HG03571 (cell line): ENCODE measurements around the gene MCM8.
A peak's percentile ranks its signal among the peaks of the same experiment; 100 is the strongest.

ENCODE experiments used
- ATAC-seq: cut with Tn5 transposase; IDR thresholded peaks from one replicate; pipeline ENCODE4 v1.9.1; 2021; ENCODE audit not compliant: unreplicated experiment

The MCM8 gene

GRCh38 chr20:5945963-5946362 is 4.5 kb upstream of the MCM8 start:
- ATAC-seq = no peak

GRCh38 chr20:5947276-5947675 is 3.2 kb upstream of the MCM8 start:
- ATAC-seq = no peak

GRCh38 chr20:5949943-5950270 is 545 bp upstream of the MCM8 start:
- ATAC-seq = peak; percentile 3

DNA sequence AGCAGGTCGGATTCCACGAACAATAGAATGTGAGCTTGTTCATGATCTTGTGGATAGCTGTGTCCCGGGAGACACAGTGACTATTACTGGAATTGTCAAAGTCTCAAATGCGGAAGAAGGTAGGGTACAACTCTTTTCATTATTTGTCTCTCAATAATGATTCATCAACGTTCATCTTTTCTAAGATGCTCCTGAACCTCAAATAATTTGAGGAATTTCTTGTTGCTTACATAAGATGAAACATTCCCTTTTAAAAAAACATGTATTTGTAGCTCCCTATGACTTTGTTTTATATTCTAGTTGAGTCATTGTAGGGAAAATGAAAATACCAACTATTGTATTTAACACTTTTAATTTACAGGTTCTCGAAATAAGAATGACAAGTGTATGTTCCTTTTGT is 17.0 kb downstream of the MCM8 start:
- ATAC-seq = no peak

DNA sequence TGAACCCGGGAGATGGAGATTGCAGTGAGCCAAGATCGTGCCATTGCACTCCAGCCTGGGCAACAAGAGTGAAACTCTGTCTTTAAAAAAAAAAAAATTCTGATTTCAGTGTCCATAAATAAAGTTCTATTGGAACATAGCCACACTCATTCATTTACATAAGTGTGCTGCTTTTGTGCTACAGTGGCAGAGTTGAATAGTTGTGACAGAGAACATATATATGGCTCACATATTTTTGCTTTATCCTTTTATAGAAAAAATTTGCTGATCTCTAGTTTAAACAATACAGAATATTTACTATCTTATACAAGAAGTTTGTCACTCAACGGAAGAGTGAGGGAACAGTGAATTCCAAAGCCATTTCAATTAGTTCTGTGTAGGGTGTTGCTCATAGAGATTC is 18.0 kb downstream of the MCM8 start:
- no peak for ATAC-seq

- ATAC-seq = no peak
These were observed 19.0 kb downstream of the MCM8 start for GRCh38 chr20:5969348-5969935.

DNA sequence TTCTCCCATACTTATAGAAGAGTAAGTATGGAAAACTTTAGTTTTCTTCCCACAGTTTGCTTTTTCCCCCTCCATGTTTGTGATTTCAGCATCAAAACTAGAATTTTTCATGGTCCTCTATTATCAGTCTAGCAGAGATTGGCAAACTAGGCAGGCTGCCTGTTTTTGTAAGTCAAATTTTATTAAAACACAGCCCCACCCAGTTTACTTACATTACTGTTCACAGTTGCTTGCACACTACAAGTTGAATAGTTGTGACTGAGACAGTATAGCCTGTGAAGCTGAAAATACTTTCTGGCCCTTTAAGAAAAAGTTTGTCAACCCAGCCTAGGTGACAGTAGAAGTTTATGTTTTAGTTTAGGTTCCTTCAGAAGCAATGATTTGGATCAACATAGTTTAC is 19.5 kb downstream of the MCM8 start:
- ATAC-seq = no peak

DNA sequence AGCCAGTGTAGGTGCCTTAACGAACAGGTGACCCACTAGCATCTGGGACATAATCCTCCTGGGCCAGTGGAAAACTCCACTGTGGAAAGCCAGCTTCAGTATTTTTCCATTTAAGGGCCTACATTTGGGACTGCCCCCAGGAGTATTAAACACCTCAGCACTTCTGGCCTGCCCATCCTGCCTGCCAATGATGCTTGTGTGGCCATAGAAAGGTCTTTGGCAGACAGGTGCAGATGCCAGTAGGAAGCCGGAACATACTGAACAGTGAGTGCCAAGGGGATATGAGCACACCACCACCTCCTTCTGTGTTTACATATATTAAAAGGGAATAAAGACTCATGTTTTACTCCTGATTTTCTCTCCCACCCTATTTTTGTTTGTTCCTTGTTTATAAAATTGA is 19.9 kb downstream of the MCM8 start:
- no peak for ATAC-seq

- ATAC-seq = no peak
These were observed 20.8 kb downstream of the MCM8 start for GRCh38 chr20:5971203-5971602.

GRCh38 chr20:5973172-5973571 is 22.7 kb downstream of the MCM8 start:
- ATAC-seq = no peak

DNA sequence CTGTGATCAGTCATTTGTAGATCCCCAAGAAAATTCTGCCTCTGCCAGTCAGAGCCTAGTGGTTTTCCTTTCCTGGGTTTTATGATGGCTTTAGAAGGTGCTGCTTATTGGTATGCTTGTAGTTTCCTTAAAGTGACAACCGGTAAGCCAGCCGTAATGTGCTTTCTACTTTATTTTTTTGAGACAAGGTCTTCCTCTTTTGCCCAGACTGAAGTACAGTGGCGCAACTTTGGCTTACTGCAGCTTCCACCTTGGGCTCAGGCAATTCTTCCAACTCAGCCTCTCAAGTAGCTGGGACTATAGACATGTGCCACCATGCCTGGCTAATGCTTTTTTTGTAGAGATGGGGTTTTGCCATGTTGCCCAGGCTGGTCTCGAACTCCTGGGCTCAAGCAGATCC is 23.5 kb downstream of the MCM8 start:
- no peak for ATAC-seq

DNA sequence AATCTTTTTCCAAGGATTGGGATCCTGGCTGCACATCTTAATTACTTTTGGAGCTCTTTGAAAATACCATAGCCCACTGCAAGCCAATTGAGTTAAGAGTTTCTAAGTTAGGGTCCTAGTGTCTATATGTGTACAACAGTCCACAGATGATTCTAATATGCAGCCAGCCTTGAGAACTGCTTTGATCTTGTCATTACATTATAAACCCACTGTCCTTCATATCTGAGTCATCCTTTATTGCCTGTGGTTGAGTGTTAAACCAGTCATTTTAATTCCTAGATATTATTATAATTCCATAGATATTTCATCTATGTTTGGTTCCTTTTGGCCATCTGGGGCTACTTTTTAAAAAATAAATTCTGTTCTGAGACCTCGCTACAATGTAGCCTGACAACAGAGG is 24.1 kb downstream of the MCM8 start:
- no peak for ATAC-seq

DNA sequence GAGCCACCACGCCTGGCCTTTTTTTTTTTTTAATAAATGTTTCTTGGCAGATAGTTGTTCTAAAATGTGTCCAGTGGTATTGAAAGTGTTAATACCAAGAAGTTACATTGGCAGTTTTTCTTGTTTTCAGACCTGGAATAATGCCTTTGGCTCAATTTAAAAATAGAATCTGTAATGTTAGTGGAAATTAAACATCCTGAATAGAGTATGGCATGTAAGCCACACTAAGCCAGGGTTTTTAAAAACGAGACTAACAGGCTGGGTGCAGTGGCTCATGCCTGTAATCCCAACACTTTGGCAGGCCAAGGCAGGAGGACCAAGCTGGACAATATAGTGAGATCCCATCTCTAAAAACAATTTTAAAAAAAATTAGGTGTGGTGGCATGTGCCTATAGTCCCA is 25.3 kb downstream of the MCM8 start:
- ATAC-seq = no peak

GRCh38 chr20:5977223-5977622 is 26.8 kb downstream of the MCM8 start:
- ATAC-seq = no peak

DNA sequence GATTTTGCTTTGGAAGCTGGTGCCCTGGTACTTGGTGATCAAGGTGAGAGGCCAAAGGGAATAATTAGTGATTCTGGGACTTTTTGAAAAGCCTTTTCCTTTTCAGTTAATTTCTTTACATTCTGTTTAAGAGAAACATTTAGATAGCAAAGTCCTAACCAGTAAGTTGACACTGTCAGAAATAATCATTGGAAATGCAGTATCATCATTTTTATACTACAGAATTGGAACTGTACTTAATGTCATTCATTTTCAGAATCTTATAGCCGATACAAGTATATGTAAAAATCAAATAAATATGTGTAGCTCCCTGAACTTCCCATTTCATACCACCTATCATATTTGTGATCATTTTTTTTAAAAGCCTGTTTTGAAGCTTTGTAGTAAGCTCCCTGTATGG is 27.5 kb downstream of the MCM8 start:
- ATAC-seq = no peak

DNA sequence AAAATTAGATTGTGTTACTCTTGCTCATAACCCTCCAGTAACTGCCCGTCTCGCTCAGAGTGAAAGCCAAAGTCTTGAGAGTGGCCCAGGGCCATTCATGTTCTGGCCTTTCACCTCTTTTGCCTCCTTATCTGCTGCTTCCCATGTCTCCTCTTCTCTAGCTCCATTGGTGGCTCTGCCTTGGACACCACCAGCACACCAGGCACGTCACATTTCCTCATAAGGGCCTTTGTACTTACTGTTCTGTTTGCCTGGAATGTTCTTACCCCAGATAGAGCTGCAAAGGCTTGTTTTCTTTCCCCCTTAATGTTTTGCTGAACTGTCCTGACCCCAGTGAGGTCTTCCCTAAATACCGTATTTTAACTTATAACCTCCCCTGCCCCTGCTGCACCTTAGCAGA is 29.3 kb downstream of the MCM8 start:
- no peak for ATAC-seq

GRCh38 chr20:5980720-5981538 is 30.5 kb downstream of the MCM8 start:
- ATAC-seq = no peak

DNA sequence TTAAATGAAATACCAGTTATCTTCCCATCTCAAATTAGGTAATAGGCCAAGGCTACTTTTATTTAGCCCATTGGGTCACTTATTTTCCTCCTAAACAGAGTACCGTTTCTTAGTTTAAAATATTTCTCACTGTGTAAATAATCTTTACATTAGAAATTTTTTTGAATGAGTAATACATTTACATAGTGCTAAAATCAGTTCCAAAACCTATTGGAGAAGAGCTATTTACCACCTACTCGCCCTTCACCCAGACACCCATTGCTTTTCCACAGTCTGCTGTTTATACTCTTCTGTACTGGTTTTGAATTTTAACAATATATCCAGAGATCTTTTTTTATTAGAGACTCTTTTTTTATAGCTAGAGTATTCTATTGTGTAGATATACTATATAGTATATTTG is 36.9 kb downstream of the MCM8 start:
- no peak for ATAC-seq

DNA sequence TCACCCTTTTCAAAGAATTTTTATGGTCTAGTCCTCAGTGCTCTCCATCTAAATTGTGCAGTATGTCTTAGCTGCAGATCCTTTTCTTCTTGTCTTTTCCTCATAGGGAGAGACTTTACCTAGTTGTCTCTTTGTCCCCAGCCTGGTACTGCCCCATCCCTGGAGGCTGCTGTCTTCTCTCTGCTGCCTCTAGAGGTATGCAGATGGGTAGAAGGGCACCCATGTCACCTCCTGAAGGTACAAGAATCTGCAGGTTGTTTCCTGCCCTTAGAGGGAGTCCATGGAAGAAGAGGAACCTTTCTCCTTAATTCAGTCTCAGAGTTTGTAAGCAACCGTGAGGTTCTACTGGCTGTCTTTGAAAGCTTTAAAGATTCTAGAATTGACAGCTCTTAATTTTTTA is 39.1 kb downstream of the MCM8 start:
- no peak for ATAC-seq

- ATAC-seq = no peak
These were observed 40.5 kb downstream of the MCM8 start for GRCh38 chr20:5990946-5991345.

DNA sequence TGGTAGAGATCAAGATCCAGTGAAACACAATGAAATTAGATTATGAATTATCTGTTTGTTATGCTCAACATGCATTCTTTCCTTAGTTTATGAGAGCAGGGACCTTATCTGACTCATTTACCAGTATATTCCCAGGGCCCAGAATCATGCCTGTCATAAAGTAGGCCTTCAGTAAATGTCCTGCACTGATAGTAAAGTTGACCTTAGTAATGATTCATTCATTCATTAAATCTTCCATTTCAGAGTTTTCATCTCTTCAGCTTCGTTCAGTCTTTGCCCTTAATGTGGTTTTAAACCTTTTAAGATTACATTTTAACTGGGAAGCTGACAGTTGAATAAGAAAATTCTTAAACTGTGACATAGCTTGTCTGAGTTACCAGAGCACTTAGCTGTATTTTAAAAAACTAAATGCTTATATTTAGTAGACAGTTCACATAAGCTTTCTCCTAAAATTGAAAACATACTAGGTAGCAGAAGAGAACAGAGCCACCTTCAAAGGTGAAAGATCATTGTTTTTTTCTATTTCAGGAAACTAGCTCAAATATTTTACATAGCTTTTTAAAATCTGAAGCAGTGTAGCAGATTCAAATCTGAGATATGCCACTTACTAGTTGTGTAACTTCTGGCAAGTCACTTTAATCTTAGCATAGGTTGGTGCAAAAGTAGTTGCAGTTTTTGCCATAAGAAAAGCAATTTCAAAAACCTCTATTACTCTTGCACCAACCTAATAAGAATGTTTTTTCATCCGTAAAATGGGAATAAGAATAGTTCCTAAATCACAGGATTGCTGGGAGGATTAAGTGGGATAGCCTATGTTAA is 41.4 kb downstream of the MCM8 start:
- ATAC-seq = no peak

DNA sequence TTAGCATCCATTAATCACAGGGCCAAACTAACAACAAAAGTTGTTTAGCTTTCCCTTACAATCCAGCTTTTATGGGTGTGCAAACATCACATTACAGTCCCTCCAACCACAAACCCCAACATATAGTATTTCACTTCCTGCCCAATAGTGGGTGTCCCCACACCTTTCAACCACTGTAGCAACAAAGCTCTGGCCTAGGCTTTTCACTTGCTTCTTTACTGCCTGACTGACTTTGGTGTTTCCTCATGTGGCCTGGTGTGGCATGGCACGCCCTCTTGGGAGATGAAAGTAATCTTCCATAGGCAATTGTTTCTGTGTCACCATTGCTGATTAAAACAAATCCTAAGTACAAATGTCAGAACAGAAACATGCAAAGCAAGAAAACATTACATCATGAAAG is 46.3 kb downstream of the MCM8 start:
- ATAC-seq = peak; percentile 84
